ENCODE results near the gene PCIF1. TPM values are rescaled to one million over a fixed set of nuclear protein-coding genes. Genes with fewer than 3 reads are reported as not detected.

PCIF1 gene
- polyA plus RNA-seq, 2 donors = 18.0 to 20.9 TPM

- no peak overlapping the region for H3K27ac ChIP-seq (ENCODE audit: low read depth in 2 of 2, low read length in 1 of 2)
These were observed 30.9 kb downstream of the PCIF1 start for GRCh38 chr20:45965169-45966002.

GRCh38 chr20:45967551-45968080, 33.1 kb downstream of the PCIF1 start:
- H3K27me3 ChIP-seq (ENCODE audit: control insufficient read depth in 1 of 2, insufficient read depth in 2 of 2, low read length in 2 of 2) = no peaks in the 10 kb centered on the region
- H3K4me1 ChIP-seq (ENCODE audit: control insufficient read depth in 2 of 2, insufficient read depth in 2 of 2, low read length in 1 of 2) = peaks cover 3 to 7% of the 10 kb centered on the region in 2 donors
- no peak overlapping the region for H3K27ac ChIP-seq (ENCODE audit: low read depth in 2 of 2, low read length in 1 of 2)
- H3K9me3 ChIP-seq (ENCODE audit: control insufficient read depth in 2 of 2, insufficient read depth in 1 of 2, low read depth in 1 of 2, low read length in 1 of 2) = no peaks in the 10 kb centered on the region
- peaks cover 14 to 47% of the 10 kb centered on the region in 2 donors for H3K36me3 ChIP-seq (ENCODE audit: control insufficient read depth in 2 of 2, insufficient read depth in 2 of 2, low read length in 1 of 2)
- H3K4me3 ChIP-seq (ENCODE audit: low read depth in 1 of 2, low read length in 2 of 2) = no peak overlapping the region
- 95 to 96% methylated on average over 13 of the region's 13 CpGs for WGBS, 2 donors

More at GRCh38 chr20:45965169-45966002, 30.9 kb downstream of the PCIF1 start:
- 82 to 85% methylated on average over 18 of the region's 18 CpGs for WGBS, 2 donors
- H3K36me3 ChIP-seq (ENCODE audit: control insufficient read depth in 2 of 2, insufficient read depth in 2 of 2, low read length in 1 of 2) = peaks cover 14 to 61% of the 10 kb centered on the region in 2 donors
- no peaks in the 10 kb centered on the region for H3K9me3 ChIP-seq (ENCODE audit: control insufficient read depth in 2 of 2, insufficient read depth in 1 of 2, low read depth in 1 of 2, low read length in 1 of 2)
- H3K27me3 ChIP-seq (ENCODE audit: control insufficient read depth in 1 of 2, insufficient read depth in 2 of 2, low read length in 2 of 2) = no peaks in the 10 kb centered on the region
- H3K4me3 ChIP-seq (ENCODE audit: low read depth in 1 of 2, low read length in 2 of 2) = no peak overlapping the region
- H3K4me1 ChIP-seq (ENCODE audit: control insufficient read depth in 2 of 2, insufficient read depth in 2 of 2, low read length in 1 of 2) = peaks cover 3 to 7% of the 10 kb centered on the region in 2 donors

GRCh38 chr20:45968081-45968671, 33.7 kb downstream of the PCIF1 start:
- 92 to 94% methylated on average over 10 of the region's 10 CpGs for WGBS, 2 donors
- H3K9me3 ChIP-seq (ENCODE audit: control insufficient read depth in 2 of 2, insufficient read depth in 1 of 2, low read depth in 1 of 2, low read length in 1 of 2) = no peaks in the 10 kb centered on the region
- H3K4me3 ChIP-seq (ENCODE audit: low read depth in 1 of 2, low read length in 2 of 2) = no peak overlapping the region
- H3K27ac ChIP-seq (ENCODE audit: low read depth in 2 of 2, low read length in 1 of 2) = no peak overlapping the region
- peaks cover 3 to 7% of the 10 kb centered on the region in 2 donors for H3K4me1 ChIP-seq (ENCODE audit: control insufficient read depth in 2 of 2, insufficient read depth in 2 of 2, low read length in 1 of 2)
- no peaks in the 10 kb centered on the region for H3K27me3 ChIP-seq (ENCODE audit: control insufficient read depth in 1 of 2, insufficient read depth in 2 of 2, low read length in 2 of 2)
- peaks cover 14 to 44% of the 10 kb centered on the region in 2 donors for H3K36me3 ChIP-seq (ENCODE audit: control insufficient read depth in 2 of 2, insufficient read depth in 2 of 2, low read length in 1 of 2)

- Histone ChIP-seq H3K36me3 (ENCODE audit: control insufficient read depth in 2 of 2, insufficient read depth in 2 of 2, low read length in 1 of 2) (peaks cover 14 to 35% of the 10 kb centered on the region in 2 donors), H3K27me3 (ENCODE audit: control insufficient read depth in 1 of 2, insufficient read depth in 2 of 2, low read length in 2 of 2) (no peaks in the 10 kb centered on the region), H3K4me1 (ENCODE audit: control insufficient read depth in 2 of 2, insufficient read depth in 2 of 2, low read length in 1 of 2) (peaks cover 3 to 7% of the 10 kb centered on the region in 2 donors), H3K9me3 (ENCODE audit: control insufficient read depth in 2 of 2, insufficient read depth in 1 of 2, low read depth in 1 of 2, low read length in 1 of 2) (no peaks in the 10 kb centered on the region), H3K4me3 (ENCODE audit: low read depth in 1 of 2, low read length in 2 of 2) (no peak overlapping the region), H3K27ac (ENCODE audit: low read depth in 2 of 2, low read length in 1 of 2) (no peak overlapping the region)
- WGBS, 2 donors = 81% methylated on average over 14 of the region's 14 CpGs
These were observed 34.6 kb downstream of the PCIF1 start for GRCh38 chr20:45968801-45969711.

GRCh38 chr20:45969712-45970634, 35.5 kb downstream of the PCIF1 start:
- Histone ChIP-seq H3K4me1 (ENCODE audit: control insufficient read depth in 2 of 2, insufficient read depth in 2 of 2, low read length in 1 of 2) (peaks cover 3 to 7% of the 10 kb centered on the region in 2 donors), H3K9me3 (ENCODE audit: control insufficient read depth in 2 of 2, insufficient read depth in 1 of 2, low read depth in 1 of 2, low read length in 1 of 2) (no peaks in the 10 kb centered on the region), H3K36me3 (ENCODE audit: control insufficient read depth in 2 of 2, insufficient read depth in 2 of 2, low read length in 1 of 2) (peaks cover 13 to 30% of the 10 kb centered on the region in 2 donors), H3K4me3 (ENCODE audit: low read depth in 1 of 2, low read length in 2 of 2) (no peak overlapping the region), H3K27ac (ENCODE audit: low read depth in 2 of 2, low read length in 1 of 2) (peak overlapping the region; percentile 91 to 100), H3K27me3 (ENCODE audit: control insufficient read depth in 1 of 2, insufficient read depth in 2 of 2, low read length in 2 of 2) (no peaks in the 10 kb centered on the region)
- WGBS, 2 donors = 32 to 46% methylated on average over 6 of the region's 6 CpGs

GRCh38 chr20:45970646-45971424, 36.4 kb downstream of the PCIF1 start:
- H3K27me3 ChIP-seq (ENCODE audit: control insufficient read depth in 1 of 2, insufficient read depth in 2 of 2, low read length in 2 of 2) = no peaks in the 10 kb centered on the region
- peaks cover 8 to 25% of the 10 kb centered on the region in 2 donors for H3K36me3 ChIP-seq (ENCODE audit: control insufficient read depth in 2 of 2, insufficient read depth in 2 of 2, low read length in 1 of 2)
- 6 to 14% methylated on average over 34 of the region's 34 CpGs for WGBS, 2 donors
- peaks cover 3 to 7% of the 10 kb centered on the region in 2 donors for H3K4me1 ChIP-seq (ENCODE audit: control insufficient read depth in 2 of 2, insufficient read depth in 2 of 2, low read length in 1 of 2)
- peak overlapping the region; percentile 91 to 100 for H3K27ac ChIP-seq (ENCODE audit: low read depth in 2 of 2, low read length in 1 of 2)
- H3K4me3 ChIP-seq (ENCODE audit: low read depth in 1 of 2, low read length in 2 of 2) = peak overlapping the region; percentile 62 to 84
- no peaks in the 10 kb centered on the region for H3K9me3 ChIP-seq (ENCODE audit: control insufficient read depth in 2 of 2, insufficient read depth in 1 of 2, low read depth in 1 of 2, low read length in 1 of 2)

GRCh38 chr20:45971425-45971674, 36.9 kb downstream of the PCIF1 start:
- Histone ChIP-seq H3K27me3 (ENCODE audit: control insufficient read depth in 1 of 2, insufficient read depth in 2 of 2, low read length in 2 of 2) (no peaks in the 10 kb centered on the region), H3K27ac (ENCODE audit: low read depth in 2 of 2, low read length in 1 of 2) (peak overlapping the region; percentile 91 to 100), H3K4me1 (ENCODE audit: control insufficient read depth in 2 of 2, insufficient read depth in 2 of 2, low read length in 1 of 2) (peaks cover 3 to 7% of the 10 kb centered on the region in 2 donors), H3K36me3 (ENCODE audit: control insufficient read depth in 2 of 2, insufficient read depth in 2 of 2, low read length in 1 of 2) (peaks cover 8 to 25% of the 10 kb centered on the region in 2 donors), H3K4me3 (ENCODE audit: low read depth in 1 of 2, low read length in 2 of 2) (peak overlapping the region; percentile 62 to 84), H3K9me3 (ENCODE audit: control insufficient read depth in 2 of 2, insufficient read depth in 1 of 2, low read depth in 1 of 2, low read length in 1 of 2) (no peaks in the 10 kb centered on the region)
- WGBS, 2 donors = 2% methylated on average over 14 of the region's 14 CpGs

All from esophagus (tissue), 2 donors.